Measurements from ENCODE around the gene AGT.
"Not testable (repeated sequence)": the region's sequence is repeated elsewhere in the genome, so short reads cannot be mapped to it uniquely, and the experiment has no call there.

AGT gene

GRCh38 chr1:230743899-230744298, 30.0 kb upstream of the AGT start:
- no peak for DNase-seq

- no peak for DNase-seq
Observed at GRCh38 chr1:230739564-230740290, 25.8 kb upstream of the AGT start.

DNA sequence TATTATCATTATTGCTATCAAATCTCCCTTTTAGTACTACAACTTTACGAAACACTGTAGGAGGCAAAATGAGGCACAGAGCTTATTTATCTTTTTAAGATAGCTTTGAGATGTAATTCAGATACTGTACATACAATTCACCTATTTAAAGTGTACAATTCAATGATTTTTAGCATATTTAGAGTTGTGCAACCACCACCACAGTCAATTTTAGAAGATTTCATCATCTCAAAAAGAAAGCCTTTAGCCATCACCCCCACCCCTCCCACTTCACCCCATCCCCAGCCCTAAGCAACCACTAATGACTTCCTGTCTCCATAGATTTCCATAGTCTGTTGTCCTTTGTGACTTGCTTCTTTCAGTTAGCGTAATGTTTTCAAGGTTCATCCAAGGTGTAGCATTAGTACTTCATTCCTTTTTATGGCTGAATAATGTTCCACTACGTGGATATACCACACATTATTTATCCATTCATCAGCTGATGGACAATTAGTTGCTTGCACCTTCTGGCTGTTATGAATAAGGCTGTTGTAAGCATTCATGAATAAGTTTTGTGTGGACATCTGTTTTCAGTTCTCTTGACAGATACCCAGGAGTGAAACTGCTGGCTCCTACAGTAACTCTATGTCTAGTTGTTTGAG, 23.8 kb upstream of the AGT start:
- DNase-seq: no peak

DNA sequence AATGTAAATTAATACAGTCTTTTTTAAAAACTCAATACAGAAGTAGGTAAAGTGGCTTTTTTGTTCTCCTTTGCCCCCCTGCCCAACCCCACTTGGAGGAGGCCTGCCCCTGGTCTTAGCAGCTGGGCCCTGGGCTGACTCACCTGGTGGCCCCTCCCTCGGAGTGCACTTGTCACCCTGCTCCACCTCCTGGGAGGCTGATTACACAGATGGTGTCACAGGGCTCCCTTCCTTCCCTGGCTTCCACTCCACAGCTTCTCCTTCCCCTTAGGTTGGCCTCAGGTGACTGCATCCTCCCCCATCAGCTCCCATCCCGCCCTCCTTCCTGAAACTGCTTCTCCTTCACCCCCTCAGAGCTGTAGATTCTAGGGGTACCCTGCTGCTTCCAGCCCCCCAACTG, 21.5 kb upstream of the AGT start:
- no peak for DNase-seq

GRCh38 chr1:230730977-230731376, 17.1 kb upstream of the AGT start:
- DNase-seq: no peak

DNA sequence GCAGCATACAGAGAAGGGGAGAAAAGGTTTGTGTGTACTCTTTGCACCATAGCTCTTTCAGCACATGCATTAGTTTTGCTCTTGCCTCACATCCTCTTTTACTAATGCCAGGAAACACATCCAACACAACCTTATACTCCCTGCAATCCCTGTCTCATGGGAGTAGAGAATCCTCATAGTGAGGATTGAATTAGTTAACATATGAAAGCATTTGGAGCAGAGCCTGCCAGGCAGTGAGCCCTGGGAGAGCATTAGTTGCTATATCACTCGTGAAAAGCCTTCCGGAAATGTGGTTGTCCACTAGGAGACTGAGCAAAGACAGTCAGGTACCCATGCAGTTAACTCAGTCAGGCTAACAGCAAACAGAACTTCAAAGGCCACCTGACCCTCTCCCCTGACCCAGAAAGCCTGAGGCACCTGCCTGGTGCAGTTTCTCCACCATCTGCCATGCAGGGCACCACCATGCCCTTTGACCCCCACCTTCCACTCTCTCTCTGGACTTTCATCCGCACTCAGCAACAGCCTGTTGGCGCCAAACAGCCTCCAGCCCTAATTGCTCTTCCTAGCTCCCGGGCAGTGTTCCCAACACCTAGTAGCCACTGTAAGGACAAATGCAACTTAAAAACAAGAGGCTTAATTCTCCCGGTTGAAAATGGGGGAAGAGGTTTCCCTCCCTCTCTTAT, 14.9 kb upstream of the AGT start:
- DNase-seq: no peak

DNA sequence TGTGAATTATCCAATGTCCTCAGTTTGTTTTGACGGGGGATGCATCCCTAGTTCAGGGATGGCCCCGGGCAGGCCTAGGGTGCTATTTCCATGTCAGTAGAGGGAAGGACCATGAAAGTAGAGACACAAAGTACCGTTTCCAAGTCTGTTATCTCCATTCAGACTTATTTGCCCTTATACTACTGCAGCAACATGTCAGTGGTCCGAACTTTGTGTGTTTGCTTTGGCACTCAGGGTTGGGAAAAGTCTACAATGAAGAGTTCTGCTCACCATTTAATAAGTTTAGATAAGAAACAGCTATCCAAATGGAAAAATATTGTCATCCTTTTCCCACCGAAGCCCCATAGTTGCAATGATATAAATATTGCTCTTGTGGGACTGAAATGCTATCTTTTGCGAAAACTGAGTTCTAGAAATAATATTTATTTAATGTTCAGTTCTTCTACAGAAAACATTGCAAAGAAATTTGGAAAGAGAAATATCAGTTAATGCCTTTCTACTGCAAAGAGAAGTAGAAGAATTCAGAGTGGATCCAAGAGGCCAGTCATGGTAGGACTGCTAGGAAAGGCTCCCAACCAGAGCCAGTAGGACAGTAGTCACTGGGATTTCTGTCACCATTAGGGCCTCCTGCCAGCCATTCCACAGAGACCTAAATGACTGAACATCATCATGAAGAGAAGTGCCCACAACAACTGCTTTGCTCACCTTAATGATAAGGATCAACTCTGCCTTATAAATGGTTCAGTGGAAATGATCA, 11.5 kb upstream of the AGT start:
- DNase-seq: no peak

DNA sequence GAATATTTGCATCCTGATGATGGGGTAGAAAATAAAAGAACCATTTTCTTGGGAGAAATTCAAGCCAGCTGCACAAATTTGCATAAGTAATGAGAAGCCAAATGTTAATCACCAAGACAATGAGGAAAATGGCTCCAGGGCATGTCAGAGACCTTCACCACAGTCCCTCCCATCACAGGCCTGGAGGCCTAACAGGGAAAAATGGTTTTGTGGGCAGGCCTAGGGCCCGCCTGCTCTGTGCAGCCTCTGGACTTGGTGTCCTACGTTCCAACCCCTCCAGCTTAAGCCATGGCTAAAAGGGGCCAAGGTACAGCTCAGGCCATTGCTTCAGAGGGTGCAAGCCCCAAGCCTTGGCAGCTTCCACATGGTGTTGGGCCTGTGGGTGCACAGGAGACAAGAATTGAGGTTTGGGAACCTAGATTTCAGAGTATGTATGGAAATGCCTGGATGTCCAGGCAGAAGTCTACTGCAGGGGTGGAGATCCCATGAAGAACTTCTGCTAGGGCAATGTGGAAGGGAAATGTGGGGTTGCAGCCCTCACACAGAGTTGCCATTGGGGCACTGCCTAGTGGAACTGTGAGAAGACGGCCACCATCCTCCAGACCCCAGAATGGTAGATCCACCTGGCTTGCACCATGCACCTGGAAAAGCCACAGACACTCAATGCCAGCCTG, 8.1 kb upstream of the AGT start:
- not testable (repeated sequence) for DNase-seq

DNA sequence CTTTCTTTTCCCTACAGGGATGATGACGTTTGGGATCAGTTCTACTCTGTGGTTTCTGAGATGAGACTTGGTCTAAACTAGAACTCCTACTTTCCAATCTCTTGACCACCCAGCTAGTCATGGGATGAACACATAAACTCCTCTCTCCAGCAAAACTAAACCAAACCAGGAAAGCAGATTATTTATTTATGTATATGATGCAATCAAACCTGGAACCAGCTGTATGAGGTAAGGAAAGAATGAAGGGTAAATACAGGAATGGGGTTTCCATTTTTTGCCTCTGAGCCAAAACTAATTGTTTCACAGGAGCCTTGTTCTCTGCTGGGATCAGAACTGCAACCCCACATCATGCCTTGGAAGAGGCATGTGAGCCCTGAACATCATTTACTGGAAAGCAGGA, 3.3 kb upstream of the AGT start:
- no peak for DNase-seq

- not testable (repeated sequence) for DNase-seq
Observed at GRCh38 chr1:230716453-230716852, 2.5 kb upstream of the AGT start.

GRCh38 chr1:230715510-230715909, 1.6 kb upstream of the AGT start:
- no peak for DNase-seq

DNA sequence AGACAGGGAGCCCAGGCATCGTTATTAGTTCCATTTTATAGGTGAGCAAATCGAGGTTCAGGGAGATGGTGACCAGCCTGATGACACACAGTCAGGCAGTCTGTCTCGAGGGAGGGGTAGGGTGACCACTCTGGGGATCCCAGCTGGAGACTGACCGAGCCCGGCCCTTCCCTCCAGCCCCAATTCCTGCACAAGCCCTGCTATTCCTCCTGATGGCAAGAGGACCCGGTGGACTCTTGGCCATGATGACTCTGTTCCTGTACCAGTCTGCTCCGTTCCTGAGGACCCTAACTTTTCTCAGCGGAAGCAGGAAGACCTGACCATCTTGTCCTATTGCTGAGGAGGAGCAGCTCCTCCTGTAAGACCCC, 391 bp downstream of the AGT start:
- DNase-seq: no peak

DNA sequence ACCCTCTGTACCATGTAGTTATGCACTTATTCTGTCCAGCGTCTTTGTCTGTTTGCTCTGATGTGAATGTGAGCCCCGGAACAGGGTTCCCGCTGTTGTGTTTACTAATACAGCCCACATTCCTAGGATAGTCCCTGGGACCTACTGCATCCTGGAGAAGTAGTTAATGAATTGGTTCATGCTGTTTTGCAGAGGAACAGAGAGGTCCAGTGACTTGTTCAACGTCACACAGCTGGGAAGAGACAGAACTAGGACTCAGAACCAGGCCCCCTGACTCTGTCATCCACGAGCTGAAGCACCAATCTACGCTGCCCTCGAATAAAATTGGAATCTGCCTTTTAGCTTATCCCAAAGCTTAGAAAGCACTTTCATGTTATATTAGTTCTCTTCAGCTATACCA, 784 bp downstream of the AGT start:
- no peak for DNase-seq

DNA sequence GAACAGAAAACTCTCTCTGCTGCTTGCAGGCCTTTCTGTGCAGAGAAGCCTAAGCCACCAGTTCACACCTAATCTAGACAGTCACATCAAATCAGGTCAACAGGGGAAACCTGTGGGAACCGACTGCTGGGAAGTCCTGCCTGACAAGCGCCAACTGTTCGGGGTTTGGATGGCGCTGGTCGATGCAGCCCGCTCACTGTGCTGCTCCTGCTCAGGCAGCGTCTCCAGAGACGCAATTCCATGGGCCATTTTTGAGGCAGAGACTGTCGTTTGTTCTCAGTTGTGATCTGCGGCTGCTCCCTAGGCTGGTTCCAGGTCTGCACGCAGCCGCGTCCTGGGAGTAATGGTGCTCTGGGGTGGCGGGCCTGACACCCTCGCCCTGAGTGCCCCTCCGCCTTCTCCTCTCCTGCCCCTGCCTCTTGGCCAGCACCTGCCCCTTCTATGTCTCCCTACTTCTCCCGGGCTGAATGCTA, 1.4 kb downstream of the AGT start:
- no peak for DNase-seq

DNA sequence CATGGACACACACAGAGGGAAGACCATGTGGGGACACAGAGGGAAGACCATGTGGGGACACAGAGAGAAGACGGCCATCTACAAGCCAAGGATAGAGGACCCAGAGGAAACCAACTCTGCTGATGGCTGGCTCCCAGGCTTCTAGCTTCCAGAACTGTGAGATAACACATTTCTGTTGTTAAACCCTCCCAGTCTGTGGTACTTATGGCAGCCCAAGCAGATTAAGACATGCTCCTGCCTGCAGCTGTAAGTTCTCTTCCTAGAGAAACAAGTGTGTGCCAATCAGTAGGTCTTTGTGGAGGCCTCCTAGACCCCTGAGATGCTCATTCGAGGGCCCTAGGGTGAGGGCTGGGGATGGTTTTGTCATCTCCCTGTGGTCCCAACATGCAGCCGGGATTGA, 2.7 kb downstream of the AGT start:
- no peak for DNase-seq

DNA sequence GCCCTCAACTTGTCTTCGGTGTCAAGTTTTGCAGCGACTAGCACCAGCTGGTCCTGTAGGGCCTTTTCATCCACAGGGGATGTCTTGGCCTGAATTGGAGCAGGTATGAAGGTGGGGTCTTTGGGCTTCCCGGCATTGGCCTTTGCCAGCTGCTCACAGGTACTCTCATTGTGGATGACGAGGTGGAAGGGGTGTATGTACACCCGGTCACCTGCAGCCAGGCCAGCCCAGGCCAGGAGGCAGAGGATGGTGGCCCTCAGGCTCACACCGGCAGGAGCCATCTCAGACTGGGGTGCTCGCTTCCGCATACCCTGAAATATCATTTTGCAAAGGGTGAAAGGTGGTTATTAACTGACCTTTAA, 3.4 kb downstream of the AGT start:
- no peak for DNase-seq

- no peak for DNase-seq
Observed at GRCh38 chr1:230709619-230710542, 4.0 kb downstream of the AGT start.

DNA sequence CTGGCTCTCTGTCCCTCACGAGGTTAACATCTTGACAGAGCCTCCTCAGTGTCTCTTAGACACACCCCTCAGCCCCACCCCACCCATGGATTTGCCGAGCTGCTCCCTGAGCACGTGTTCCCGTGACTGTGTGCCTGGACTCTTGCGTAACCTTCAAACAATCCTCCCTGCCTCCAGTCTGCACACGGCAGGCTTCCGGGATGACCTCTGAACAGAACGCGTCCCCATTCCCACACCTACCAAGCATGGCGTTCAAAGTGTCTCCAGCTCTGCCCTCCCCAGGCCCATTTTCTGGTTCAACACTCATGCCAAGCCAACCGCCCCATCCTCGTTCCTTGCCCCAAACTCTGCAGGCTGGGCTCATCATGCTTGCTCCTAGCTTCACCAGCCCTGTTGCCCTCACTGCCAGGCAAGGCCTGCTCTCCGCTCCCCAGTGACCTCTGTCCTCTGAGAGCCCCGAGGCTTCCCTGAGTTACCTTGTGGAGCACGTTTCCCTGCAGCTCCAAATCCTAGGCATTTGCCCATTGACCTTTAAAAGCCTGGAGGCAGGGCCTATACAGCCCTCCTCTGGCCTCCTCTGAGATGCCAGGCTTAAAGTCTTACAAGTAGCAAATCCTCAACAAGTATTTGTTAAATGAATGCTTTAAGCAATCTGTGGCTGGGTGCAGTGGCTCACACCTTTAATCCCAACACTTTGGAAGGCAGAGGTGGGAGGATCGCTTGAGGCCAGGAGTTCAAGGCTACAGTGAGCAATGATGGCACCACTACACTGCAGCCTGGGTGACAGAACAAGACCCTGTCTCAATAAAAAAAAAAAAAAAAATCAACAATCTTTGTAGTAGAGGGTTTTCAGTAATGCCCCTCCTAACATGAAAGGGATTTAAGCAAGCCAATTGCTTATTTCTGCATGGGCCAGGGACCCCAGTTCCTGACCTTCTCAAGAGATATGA, 5.0 kb downstream of the AGT start:
- no peak for DNase-seq

DNA sequence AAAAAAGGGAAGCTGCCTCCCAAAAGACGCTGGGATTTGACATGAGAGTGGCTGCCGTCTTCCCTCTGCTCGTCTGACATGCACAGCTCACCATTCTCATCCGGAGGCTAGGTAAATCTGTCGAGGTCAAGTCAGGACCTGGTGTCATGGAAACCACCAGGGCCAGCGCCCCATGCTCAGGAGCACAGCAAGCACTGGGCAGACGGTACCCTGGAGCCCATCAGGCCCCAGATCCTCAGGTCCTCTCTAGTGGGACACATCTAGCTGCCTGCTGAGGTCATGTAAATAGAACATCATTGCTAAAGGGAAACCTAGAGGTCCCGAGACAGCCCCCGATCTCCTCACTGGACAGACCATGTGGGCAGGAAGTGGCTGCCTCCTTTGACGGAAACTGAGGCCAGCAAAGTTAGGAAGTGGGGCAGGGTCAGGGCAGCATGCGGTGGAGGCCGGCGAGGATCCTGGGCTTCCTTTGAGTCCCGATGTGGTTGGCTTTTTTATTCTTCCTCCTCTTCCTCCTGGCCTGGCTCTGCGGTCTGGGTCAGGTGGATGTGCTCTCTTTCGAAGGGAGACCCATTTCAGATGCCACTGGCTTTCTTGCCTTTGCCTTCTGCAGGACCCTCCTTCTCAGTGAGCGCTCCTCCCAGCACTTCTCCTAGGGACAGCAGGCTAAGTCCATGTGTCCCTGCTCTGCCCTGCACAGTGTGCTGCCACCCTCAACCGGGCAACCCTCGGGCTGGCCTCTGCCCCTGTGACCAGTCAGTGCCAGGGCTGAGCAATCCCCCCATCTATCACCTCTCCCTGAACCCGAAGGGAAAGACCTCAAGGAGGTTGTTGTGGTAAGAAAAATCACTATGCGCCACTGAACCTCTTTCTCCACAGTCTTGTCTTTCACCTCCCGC, 5.9 kb downstream of the AGT start:
- no peak for DNase-seq
